Mucosa of descending colon (tissue), 3 donors: ENCODE results near the gene FAM186B. TPM values are rescaled to one million over a fixed set of nuclear protein-coding genes. Genes with fewer than 3 reads are reported as not detected.

ENCODE experiments used
- ATAC-seq: fragments of 200-7000 bp; cut with Tn5 transposase; one replicate; pipeline ENCODE4 v1.9.1; 2020; ENCODE audit warnings: mild to moderate bottlenecking, moderate library complexity
- DNase-seq, 3 donors: peaks; one replicate each; pipeline ENCODE4 v3.0.0-alpha.2; 2020
- H3K36me3 ChIP-seq: fragments of 200-600 bp; one replicate; pipeline ENCODE4 v1.8.0; 2021; ENCODE audit warnings: low read depth, mild to moderate bottlenecking
- H3K4me1 ChIP-seq: fragments of 200-600 bp; one replicate; pipeline ENCODE4 v1.8.0; 2021; ENCODE audit warnings: low read depth, mild to moderate bottlenecking
- H3K4me3 ChIP-seq: fragments of 200-600 bp; one replicate; pipeline ENCODE4 v1.8.0; 2021; ENCODE audit warnings: mild to moderate bottlenecking
- H3K9me3 ChIP-seq: fragments of 200-600 bp; one replicate; pipeline ENCODE4 v1.8.0; 2021; ENCODE audit warnings: mild to moderate bottlenecking
- CTCF ChIP-seq: fragments of 200-600 bp; IDR thresholded peaks from one replicate; pipeline ENCODE4 v1.8.0; 2022; ENCODE audit warnings: antibody characterized with exemption, mild to moderate bottlenecking
- intact Hi-C, 2 donors: fragments of 100-400 bp; cut with DNase I in 1 of 2; cut with micrococcal nuclease in 1 of 2; formaldehyde crosslinking; loops; one replicate each; pipeline versions ENCODE4 v1.11.0 to v1.11.1; 2022; cut with DNase I, micrococcal nuclease
- total RNA-seq, 3 donors: library from RNA; stranded (reverse); fragmentation: NEBNext Ultra II Directional in 2 of 3; extraction: Animal tissue kit (Norgen Biotek cat#: 25700) in 2 of 3; gene quantifications; one replicate each; pipeline versions ENCODE4 v1.2.1 to v1.2.4, GENCODE V29; 2021 to 2023
- donor health status: DM: no; HTN: no; CAD: no; lungs with moderate emphysema.
- donor health status: DM: no; HTN: no; CAD: no.
- donor health status: DM: no; HTN: yes; CAD: no.

The FAM186B gene
- total RNA-seq, 3 donors from 2014 or later = 0.35 to 0.63 (median 0.39) TPM

- H3K4me1 ChIP-seq = peaks cover 13% of the 10 kb centered on the region
- no peak overlapping the region for H3K4me3 ChIP-seq
- TF ChIP-seq CTCF = no peak
- intact Hi-C loops = no loop called here
- DNase-seq = no peak
- no peaks in the 10 kb centered on the region for H3K36me3 ChIP-seq
- H3K9me3 ChIP-seq = no peaks in the 10 kb centered on the region
- no peak for ATAC-seq
Measured at GRCh38 chr12:49541911-49542505, 63.4 kb downstream of the FAM186B start.

DNA sequence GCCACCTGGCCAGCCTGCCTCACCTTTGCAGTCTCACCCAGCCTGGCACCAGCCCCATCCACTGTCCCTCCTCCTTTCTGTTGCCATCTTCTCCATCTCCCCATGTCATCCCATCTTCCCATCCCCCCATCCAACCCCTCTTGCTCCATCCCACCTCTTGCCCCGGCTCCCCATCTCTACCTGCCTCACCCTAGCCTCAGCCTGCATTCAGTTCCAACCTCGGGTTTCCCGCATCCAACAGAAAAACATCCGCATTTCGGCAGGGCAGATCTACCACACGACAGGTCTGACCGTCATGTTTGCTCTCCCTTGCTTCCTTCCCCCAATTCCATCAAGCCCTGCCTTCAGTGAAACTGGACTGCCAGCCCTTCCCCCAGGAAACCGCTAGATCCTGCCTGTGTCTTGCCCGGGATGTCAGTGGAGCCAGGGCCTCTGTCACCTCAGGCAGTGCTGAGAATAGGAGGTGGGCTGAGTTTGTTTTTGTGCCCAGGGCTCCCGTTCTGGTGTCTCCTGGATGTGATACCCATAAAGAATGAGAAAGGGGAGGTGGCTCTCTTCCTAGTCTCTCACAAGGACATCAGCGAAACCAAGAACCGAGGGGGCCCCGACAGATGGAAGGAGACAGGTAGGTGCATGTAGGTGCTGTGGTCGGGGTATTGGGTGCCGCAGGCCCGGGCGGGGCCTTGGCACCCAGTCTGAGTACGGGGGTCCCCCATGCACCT is 64.1 kb downstream of the FAM186B start:
- intact Hi-C loops = no loop called here

DNA sequence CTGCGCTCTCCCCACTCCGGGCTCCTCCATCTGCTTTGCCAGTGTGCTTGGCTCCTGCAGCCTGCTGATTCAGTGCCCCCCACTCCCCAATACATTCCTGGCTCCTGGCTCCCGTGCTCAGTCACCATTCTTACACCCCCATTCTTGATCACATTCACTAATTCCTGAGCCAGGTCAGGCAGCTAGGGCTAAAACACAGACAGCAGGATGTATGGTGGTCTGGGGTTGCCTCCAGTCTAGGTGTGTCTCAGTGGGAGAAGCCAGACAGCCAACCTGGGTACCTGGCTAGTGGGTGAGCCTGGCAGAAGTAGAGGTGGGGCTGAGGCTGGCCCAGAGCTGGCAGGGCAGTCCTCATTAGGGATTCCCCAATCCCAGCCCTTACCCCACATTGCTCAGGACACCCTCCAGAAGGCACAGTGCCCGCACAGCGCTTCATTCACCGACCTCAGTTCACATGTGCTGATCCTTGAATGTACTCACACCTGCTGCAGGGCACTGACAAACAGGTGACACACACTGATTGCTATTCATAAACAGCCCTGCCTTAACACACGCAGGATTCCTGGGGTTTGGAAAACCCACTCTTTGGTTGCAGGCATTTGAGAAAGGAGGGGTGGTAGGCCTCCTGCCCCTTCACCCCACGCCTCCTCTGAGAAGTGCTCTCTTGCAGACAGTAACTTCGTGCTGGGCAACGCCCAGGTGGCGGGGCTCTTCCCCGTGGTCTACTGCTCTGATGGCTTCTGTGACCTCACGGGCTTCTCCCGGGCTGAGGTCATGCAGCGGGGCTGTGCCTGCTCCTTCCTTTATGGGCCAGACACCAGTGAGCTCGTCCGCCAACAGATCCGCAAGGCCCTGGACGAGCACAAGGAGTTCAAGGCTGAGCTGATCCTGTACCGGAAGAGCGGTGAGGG is 65.0 kb downstream of the FAM186B start:
- peaks cover 13% of the 10 kb centered on the region for H3K4me1 ChIP-seq
- no peaks in the 10 kb centered on the region for H3K9me3 ChIP-seq
- DNase-seq (no peak), ATAC-seq (peak; percentile 7)
- no peaks in the 10 kb centered on the region for H3K36me3 ChIP-seq
- intact Hi-C loops = no loop called here
- TF ChIP-seq CTCF = no peak
- H3K4me3 ChIP-seq = no peak overlapping the region

More for the DNA sequence above, 64.1 kb downstream of the FAM186B start:
- DNase-seq (no peak), ATAC-seq (no peak)
- no peak overlapping the region for H3K4me3 ChIP-seq
- no peak for TF ChIP-seq CTCF
- no peaks in the 10 kb centered on the region for H3K36me3 ChIP-seq
- H3K9me3 ChIP-seq = no peaks in the 10 kb centered on the region
- peaks cover 13% of the 10 kb centered on the region for H3K4me1 ChIP-seq

GRCh38 chr12:49539406-49540228 is 65.8 kb downstream of the FAM186B start:
- no peak for TF ChIP-seq CTCF
- Histone ChIP-seq H3K4me3 (no peak overlapping the region), H3K4me1 (peaks cover 13% of the 10 kb centered on the region), H3K36me3 (no peaks in the 10 kb centered on the region), H3K9me3 (no peaks in the 10 kb centered on the region)
- intact Hi-C loops = no loop called here
- ATAC-seq = no peak
- no peak for DNase-seq
